GM23248 (cell line): Measurements from ENCODE around the gene ADIPOR2. TPM values are rescaled to one million over a fixed set of nuclear protein-coding genes. Genes with fewer than 3 reads are reported as not detected.

Experiments used
- DNase-seq: peaks from one replicate; pipeline ENCODE4 v3.0.0-alpha.2; 2015
- H2AFZ ChIP-seq: fragments of 200-600 bp; sonication (generic); 2 replicates; pipeline ENCODE4 v1.6.1; 2016; ENCODE audit warnings: antibody characterized with exemption
- H3F3A ChIP-seq: fragments of 200-600 bp; sonication (generic); 2 replicates; pipeline ENCODE4 v1.6.1; 2016; ENCODE audit warnings: mild to moderate bottlenecking, antibody characterized with exemption, mixed run types; ENCODE audit not compliant: insufficient read depth
- H3K27ac ChIP-seq: fragments of 200-600 bp; sonication (generic); 2 replicates; pipeline ENCODE4 v1.5.1; 2016; ENCODE audit warnings: mild to moderate bottlenecking
- H3K27me3 ChIP-seq: fragments of 200-600 bp; sonication (generic); replicated peaks from 2 replicates; pipeline ENCODE4 v1.6.1; 2016; ENCODE audit warnings: mild to moderate bottlenecking; ENCODE audit not compliant: insufficient read depth
- H3K36me3 ChIP-seq: fragments of 200-600 bp; sonication (generic); 2 replicates; pipeline ENCODE4 v1.6.1; 2016; ENCODE audit warnings: low read depth, mild to moderate bottlenecking
- H3K4me1 ChIP-seq: fragments of 200-600 bp; sonication (generic); 2 replicates; pipeline ENCODE4 v1.6.1; 2016; ENCODE audit warnings: mild to moderate bottlenecking; ENCODE audit not compliant: insufficient read depth
- H3K4me2 ChIP-seq: fragments of 200-600 bp; sonication (generic); one replicate; pipeline ENCODE4 v1.6.1; 2016; ENCODE audit warnings: mild to moderate bottlenecking; ENCODE audit not compliant: unreplicated experiment
- H3K4me3 ChIP-seq: fragments of 200-600 bp; sonication (generic); 2 replicates; pipeline ENCODE4 v1.5.1; 2016; ENCODE audit warnings: mild to moderate bottlenecking
- H3K79me2 ChIP-seq: fragments of 200-600 bp; sonication (generic); 2 replicates; pipeline ENCODE4 v1.6.1; 2016; ENCODE audit warnings: mild to moderate bottlenecking; ENCODE audit not compliant: insufficient read depth
- H3K9ac ChIP-seq: fragments of 200-600 bp; sonication (generic); 2 replicates; pipeline ENCODE4 v1.6.1; 2016; ENCODE audit warnings: mild to moderate bottlenecking
- H3K9me2 ChIP-seq: fragments of 200-600 bp; sonication (generic); 2 replicates; pipeline ENCODE4 v1.6.1; 2016; ENCODE audit warnings: mixed run types, mild to moderate bottlenecking, moderate library complexity; ENCODE audit not compliant: insufficient read depth
- H3K9me3 ChIP-seq: fragments of 200-600 bp; sonication (generic); one replicate; pipeline ENCODE4 v1.6.1; 2017; ENCODE audit warnings: low read depth
- H4K20me1 ChIP-seq: fragments of 200-600 bp; sonication (generic); 2 replicates; pipeline ENCODE4 v1.6.0; 2016; ENCODE audit not compliant: insufficient read depth
- EZH2 ChIP-seq: fragments of 200-600 bp; sonication (generic); IDR thresholded peaks from 2 replicates; pipeline ENCODE4 v1.6.1; 2018; ENCODE audit warnings: antibody characterized with exemption, mild to moderate bottlenecking; ENCODE audit not compliant: insufficient read depth, poor library complexity, severe bottlenecking
- EZH2phosphoT487 ChIP-seq: fragments of 200-600 bp; sonication (generic); IDR thresholded peaks from 2 replicates; pipeline ENCODE4 v1.6.1; 2018; ENCODE audit warnings: antibody characterized with exemption, moderate library complexity, mild to moderate bottlenecking, low read depth; ENCODE audit not compliant: insufficient read depth
- WGBS, 2 experiments: methylation state at CpG; one replicate each; pipeline ENCODE4 v1.1.6; 2015 to 2017; ENCODE audit warnings: low lambda C conversion rate in 2 of 2, low coverage in 1 of 2; ENCODE audit errors: missing lambda C conversion rate in 2 of 2; 5-methylcytosine and 5-hydroxymethylcytosine counted together
- in situ Hi-C: fragments of 300-500 bp; cut with MboI; formaldehyde crosslinking; loops from 2 replicates; pipeline ENCODE4 v1.15.0; 2020
- polyA plus RNA-seq: library from polyadenylated mRNA; unstranded; fragments of >200 nt; fragmentation: Nextera tagmentation; extraction: Ambion mirVana; gene quantifications from 2 replicates; pipeline ENCODE4 v1.2.1, GENCODE V29; 2016
- total RNA-seq: library from RNA; depleted of rRNA; stranded (reverse); fragments of >200 nt; shearing (Covaris generic); gene quantifications from 2 replicates; pipeline ENCODE4 v1.2.3, GENCODE V29; 2014

The ADIPOR2 gene
- total and polyA plus RNA-seq, 2 experiments from 2014 or later: 4.2 to 18.8 TPM

DNA sequence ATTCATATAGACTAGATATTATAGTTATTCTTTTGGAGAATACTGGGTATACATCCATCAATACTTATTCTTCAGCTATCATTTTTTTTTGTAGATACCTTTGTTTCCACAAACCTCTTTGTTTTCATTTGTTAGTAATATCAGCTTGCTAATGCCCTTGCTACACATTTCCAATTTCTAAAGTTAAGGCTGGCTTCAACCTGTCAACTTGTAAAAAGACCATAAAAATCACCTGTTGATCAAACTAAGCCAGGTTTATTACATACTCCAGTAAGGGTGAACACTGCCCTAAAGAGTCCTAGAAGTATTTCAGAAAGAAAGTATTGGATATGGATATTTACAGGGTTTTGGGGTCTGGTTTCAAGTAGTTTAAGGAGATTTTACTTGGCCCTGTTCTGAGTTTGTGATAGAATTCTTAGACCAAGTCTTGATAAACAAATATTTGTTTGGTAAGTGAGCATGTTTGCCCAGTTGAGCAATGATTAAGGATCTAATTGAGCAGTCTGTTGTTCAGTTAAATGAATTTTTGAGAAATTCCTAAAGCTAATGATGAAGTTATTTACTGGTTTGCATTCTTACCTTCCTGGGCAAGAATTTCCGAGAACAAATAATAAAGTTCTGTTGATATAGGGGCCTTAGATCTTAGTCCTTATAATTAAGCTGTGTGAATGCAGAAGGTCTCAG is 76.7 kb downstream of the ADIPOR2 start:
- 100% methylated on average over 1 of the region's 1 CpG for WGBS, 2 experiments
- DNase-seq: no peak
- Histone ChIP-seq H2AFZ (no peak overlapping the region), H3K79me2 (peaks cover 79% of the 10 kb centered on the region), H3K4me3 (no peak overlapping the region), H3K9me2 (no peaks in the 10 kb centered on the region), H3K4me1 (no peaks in the 10 kb centered on the region), H3K27me3 (no peaks in the 10 kb centered on the region), H3K9me3 (no peaks in the 10 kb centered on the region), H3K9ac (no peak overlapping the region), H4K20me1 (no peaks in the 10 kb centered on the region), H3K36me3 (no peaks in the 10 kb centered on the region), H3F3A (peaks cover 6% of the 10 kb centered on the region; the same call in 1 of the 2 replicates), H3K27ac (no peak overlapping the region), H3K4me2 (no peak overlapping the region)
- no peak for TF ChIP-seq EZH2
- TF ChIP-seq EZH2phosphoT487: no peak
- in situ Hi-C loops: no loop called here

DNA sequence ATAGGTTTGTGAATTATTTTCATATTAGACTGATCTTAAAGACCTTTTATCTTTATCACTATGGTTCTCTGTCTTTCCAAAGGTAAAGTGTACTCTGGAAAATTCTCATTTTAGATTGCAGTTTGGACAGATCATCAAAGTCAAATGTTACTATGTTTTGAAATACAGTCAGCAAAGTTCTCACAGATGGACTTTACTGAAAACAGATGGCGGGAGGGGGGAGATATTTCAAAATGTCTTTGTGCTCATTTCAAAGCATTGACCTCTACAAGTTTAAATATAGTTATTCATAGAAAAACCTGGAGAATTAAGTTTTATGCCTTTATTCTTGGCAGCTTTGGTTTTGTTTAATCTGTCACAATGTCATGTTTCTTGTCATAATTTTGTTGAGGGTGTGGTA is 77.7 kb downstream of the ADIPOR2 start:
- H3K4me3 ChIP-seq: no peak overlapping the region
- no peak overlapping the region for H3K9ac ChIP-seq
- no peak overlapping the region for H3K27ac ChIP-seq
- TF ChIP-seq EZH2phosphoT487 (no peak), EZH2 (no peak)
- H3K27me3 ChIP-seq: no peaks in the 10 kb centered on the region
- H3K36me3 ChIP-seq: no peaks in the 10 kb centered on the region
- no peak overlapping the region for H3K4me2 ChIP-seq
- no peaks in the 10 kb centered on the region for H3K9me2 ChIP-seq
- 77 to 90% methylated on average over 1 of the region's 1 CpG for WGBS, 2 experiments
- H3K79me2 ChIP-seq: peaks cover 70% of the 10 kb centered on the region
- in situ Hi-C loops: no loop called here
- DNase-seq: no peak
- H3K9me3 ChIP-seq: no peaks in the 10 kb centered on the region
- H3F3A ChIP-seq: peaks cover 6% of the 10 kb centered on the region; the same call in 1 of the 2 replicates
- H3K4me1 ChIP-seq: no peaks in the 10 kb centered on the region; the same call in 1 of the 2 replicates
- H2AFZ ChIP-seq: no peak overlapping the region
- H4K20me1 ChIP-seq: no peaks in the 10 kb centered on the region

DNA sequence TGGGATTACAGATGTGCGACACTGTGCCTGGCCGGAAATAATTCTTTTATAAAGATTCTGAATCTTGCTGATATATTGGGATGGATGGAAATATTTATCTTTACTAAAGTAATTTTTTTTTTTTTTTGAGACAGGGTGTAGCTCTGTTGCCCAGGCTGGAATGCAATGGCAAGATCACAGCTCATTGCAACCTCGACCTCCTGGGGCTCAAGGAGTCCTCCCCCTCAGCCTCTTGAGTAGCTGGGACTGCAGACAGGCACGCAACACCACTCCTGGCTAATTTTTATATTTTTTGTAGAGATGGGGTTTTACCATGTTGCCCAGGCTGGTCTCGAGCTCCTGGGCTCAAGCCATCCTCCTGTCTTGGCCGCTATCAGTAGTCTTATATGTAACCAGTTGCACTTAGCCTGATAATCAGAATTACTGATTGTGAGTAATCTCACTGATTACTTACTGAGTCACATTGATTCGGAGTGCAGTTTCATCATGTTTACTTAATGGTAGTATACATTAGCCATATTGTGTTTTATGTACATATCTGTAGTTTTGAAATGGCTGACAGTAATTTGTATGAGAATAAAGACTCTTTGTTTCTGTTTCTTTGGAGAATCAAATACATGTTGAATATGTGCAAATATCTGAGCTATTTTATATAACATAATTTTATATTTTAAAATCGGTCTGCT is 79.1 kb downstream of the ADIPOR2 start:
- no peaks in the 10 kb centered on the region for H3K9me3 ChIP-seq
- H3K4me1 ChIP-seq: peaks cover 10% of the 10 kb centered on the region
- TF ChIP-seq EZH2 (no peak), EZH2phosphoT487 (no peak)
- no peaks in the 10 kb centered on the region for H3K27me3 ChIP-seq
- in situ Hi-C loops: no loop called here
- H3K4me3 ChIP-seq: no peak overlapping the region
- H3K36me3 ChIP-seq: no peaks in the 10 kb centered on the region
- no peak for DNase-seq
- H3K4me2 ChIP-seq: no peak overlapping the region
- peaks cover 62% of the 10 kb centered on the region for H3K79me2 ChIP-seq
- no peak overlapping the region for H2AFZ ChIP-seq
- H3F3A ChIP-seq: peaks cover 6% of the 10 kb centered on the region; the same call in 1 of the 2 replicates
- H4K20me1 ChIP-seq: no peaks in the 10 kb centered on the region
- 84 to 87% methylated on average over 8 of the region's 8 CpGs for WGBS, 2 experiments
- no peaks in the 10 kb centered on the region for H3K9me2 ChIP-seq
- no peak overlapping the region for H3K27ac ChIP-seq
- H3K9ac ChIP-seq: no peak overlapping the region

DNA sequence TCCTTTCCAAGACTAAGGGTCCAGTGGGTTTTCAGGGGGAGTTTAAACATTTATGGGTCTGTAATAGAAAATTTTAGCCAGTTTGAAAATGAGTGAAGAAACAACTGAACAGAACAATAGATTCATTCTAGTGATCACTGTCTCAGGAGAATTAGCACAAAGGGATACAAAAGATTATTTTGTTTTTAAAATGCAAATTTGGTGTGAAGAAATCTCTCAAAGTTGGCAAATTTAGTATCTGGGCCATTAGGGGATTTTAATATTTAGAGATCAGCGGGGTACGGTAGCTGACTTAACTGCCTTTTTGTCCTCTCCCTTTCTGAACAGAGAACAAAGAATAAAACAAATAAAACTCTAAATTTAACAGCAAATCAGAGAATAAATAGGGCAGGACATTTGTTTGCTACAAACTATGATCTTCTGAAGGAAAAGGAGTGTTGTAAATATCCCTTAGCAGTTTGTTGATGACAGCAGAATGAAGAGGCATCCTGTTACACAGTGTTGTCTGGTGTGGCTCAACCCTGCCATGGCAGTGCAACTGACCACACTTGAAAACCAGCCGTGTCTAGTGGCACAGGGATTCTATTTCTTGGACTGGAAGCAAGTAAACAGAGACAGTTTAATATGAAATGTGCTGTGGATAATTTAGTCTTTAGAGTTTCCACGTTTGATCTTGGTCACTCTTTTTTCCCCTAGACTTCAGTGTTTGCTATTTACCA is 83.2 kb downstream of the ADIPOR2 start:
- no peak overlapping the region for H2AFZ ChIP-seq
- in situ Hi-C loops: no loop called here
- H3K4me1 ChIP-seq: peaks cover 47% of the 10 kb centered on the region
- no peaks in the 10 kb centered on the region for H3K9me3 ChIP-seq
- TF ChIP-seq EZH2 (no peak), EZH2phosphoT487 (no peak)
- H3K79me2 ChIP-seq: peaks cover 24% of the 10 kb centered on the region
- DNase-seq: peak; percentile 67
- peak overlapping the region; percentile 18 for H3K4me2 ChIP-seq
- 20 to 32% methylated on average over 4 of the region's 4 CpGs for WGBS, 2 experiments
- H3F3A ChIP-seq: peaks cover 36% of the 10 kb centered on the region
- no peak overlapping the region for H3K9ac ChIP-seq
- no peaks in the 10 kb centered on the region for H3K9me2 ChIP-seq
- no peaks in the 10 kb centered on the region for H3K36me3 ChIP-seq
- no peak overlapping the region for H3K4me3 ChIP-seq
- no peak overlapping the region for H3K27ac ChIP-seq
- H3K27me3 ChIP-seq: no peaks in the 10 kb centered on the region
- no peaks in the 10 kb centered on the region for H4K20me1 ChIP-seq
